IPS-18c (cell line): ENCODE measurements around the gene DENND11.
"Not testable (repeated sequence)": the region's sequence is repeated elsewhere in the genome, so short reads cannot be mapped to it uniquely, and the experiment has no call there.

ENCODE experiments used
- H3K4me3 ChIP-seq: 2 replicates; pipeline ENCODE4 v1.7.0; 2013; ENCODE audit warnings: low read depth, mild to moderate bottlenecking, low read length, moderate library complexity; ENCODE audit not compliant: insufficient read depth
- H3K9me3 ChIP-seq: one replicate; pipeline ENCODE4 v1.6.1; 2013; ENCODE audit warnings: mild to moderate bottlenecking, low read length, moderate library complexity; ENCODE audit not compliant: control insufficient read depth, insufficient read depth

Gene DENND11

GRCh38 chr7:141695803-141696289 is 6.1 kb downstream of the DENND11 start:
- Histone ChIP-seq H3K4me3 (no peak overlapping the region), H3K9me3 (no peaks in the 10 kb centered on the region)

- H3K9me3 ChIP-seq: no peaks in the 10 kb centered on the region
- H3K4me3 ChIP-seq: no peak overlapping the region
Observed at GRCh38 chr7:141693082-141693481, 8.9 kb downstream of the DENND11 start.

GRCh38 chr7:141691961-141692360 is 10.0 kb downstream of the DENND11 start:
- Histone ChIP-seq H3K4me3 (no peak overlapping the region), H3K9me3 (no peaks in the 10 kb centered on the region)

GRCh38 chr7:141691540-141691939 is 10.4 kb downstream of the DENND11 start:
- no peak overlapping the region for H3K4me3 ChIP-seq
- H3K9me3 ChIP-seq: no peaks in the 10 kb centered on the region

- not testable (repeated sequence) for H3K9me3 ChIP-seq, H3K4me3 ChIP-seq
Observed at GRCh38 chr7:141689072-141689825, 12.7 kb downstream of the DENND11 start.

- Histone ChIP-seq H3K9me3 (no peaks in the 10 kb centered on the region), H3K4me3 (no peak overlapping the region)
Observed at GRCh38 chr7:141688043-141688442, 13.9 kb downstream of the DENND11 start.

- no peak overlapping the region for H3K4me3 ChIP-seq
- H3K9me3 ChIP-seq: no peaks in the 10 kb centered on the region
Observed at GRCh38 chr7:141686670-141687069, 15.3 kb downstream of the DENND11 start.

- Histone ChIP-seq H3K4me3 (no peak overlapping the region), H3K9me3 (no peaks in the 10 kb centered on the region)
Observed at GRCh38 chr7:141686074-141686473, 15.9 kb downstream of the DENND11 start.

- H3K4me3 ChIP-seq: no peak overlapping the region
- no peaks in the 10 kb centered on the region for H3K9me3 ChIP-seq
Observed at GRCh38 chr7:141685285-141686023, 16.5 kb downstream of the DENND11 start.

GRCh38 chr7:141679014-141679413 is 23.0 kb downstream of the DENND11 start:
- no peaks in the 10 kb centered on the region for H3K9me3 ChIP-seq
- H3K4me3 ChIP-seq: no peak overlapping the region

GRCh38 chr7:141676618-141677017 is 25.3 kb downstream of the DENND11 start:
- Histone ChIP-seq H3K9me3 (peaks cover 2% of the 10 kb centered on the region), H3K4me3 (no peak overlapping the region)

- H3K9me3 ChIP-seq: peaks cover 2% of the 10 kb centered on the region
Observed at GRCh38 chr7:141675436-141676215, 26.3 kb downstream of the DENND11 start.

GRCh38 chr7:141674702-141675101 is 27.3 kb downstream of the DENND11 start:
- Histone ChIP-seq H3K9me3 (peaks cover 2% of the 10 kb centered on the region), H3K4me3 (no peak overlapping the region)

More at GRCh38 chr7:141675436-141676215, 26.3 kb downstream of the DENND11 start:
- no peak overlapping the region for H3K4me3 ChIP-seq

GRCh38 chr7:141674171-141674671 is 27.7 kb downstream of the DENND11 start:
- peaks cover 2% of the 10 kb centered on the region for H3K9me3 ChIP-seq
- H3K4me3 ChIP-seq: no peak overlapping the region

GRCh38 chr7:141673346-141673745 is 28.6 kb downstream of the DENND11 start:
- Histone ChIP-seq H3K4me3 (no peak overlapping the region), H3K9me3 (peaks cover 2% of the 10 kb centered on the region)

- H3K9me3 ChIP-seq: peaks cover 2% of the 10 kb centered on the region
- no peak overlapping the region for H3K4me3 ChIP-seq
Observed at GRCh38 chr7:141671705-141672496, 30.1 kb downstream of the DENND11 start.

- Histone ChIP-seq H3K4me3 (no peak overlapping the region), H3K9me3 (peaks cover 2% of the 10 kb centered on the region)
Observed at GRCh38 chr7:141668853-141669252, 33.1 kb downstream of the DENND11 start.
